Measurements from ENCODE around the gene MTAP.

Gene MTAP

GRCh38 chr9:21864505-21864904 is 62.1 kb downstream of the MTAP start:
- Histone ChIP-seq H3F3A (ENCODE audit: insufficient read depth) (0 out of 2 replicates have a peak, but pooled peaks cover 8% of the 10 kb centered on the region), H3K36me3 (ENCODE audit: low read length) (peaks cover 61% of the 10 kb centered on the region), H3K9ac (ENCODE audit: low read length) (no peak overlapping the region), H3K79me2 (ENCODE audit: insufficient read depth, low read length) (no peaks in the 10 kb centered on the region), H3K9me2 (replicated peaks; ENCODE audit: insufficient read depth, low read length) (no peaks in the 10 kb centered on the region), H4K20me1 (ENCODE audit: low read depth, low read length) (no peaks in the 10 kb centered on the region), H3K4me2 (ENCODE audit: low read depth, low read length, poor library complexity, severe bottlenecking) (no peak overlapping the region), H3K27me3 (ENCODE audit: low read length) (no peaks in the 10 kb centered on the region), H2AFZ (ENCODE audit: low read depth, low read length, severe bottlenecking) (no peak overlapping the region), H3K9me3 (ENCODE audit: insufficient read depth, low read length) (no peaks in the 10 kb centered on the region), H3K27ac (ENCODE audit: low read depth, low read length) (no peak overlapping the region), H3K4me3 (ENCODE audit: insufficient read depth, low read length, poor library complexity, severe bottlenecking) (no peak overlapping the region)
- TF ChIP-seq CTCF (IDR thresholded peaks at IDR 0.05; ENCODE audit: insufficient read depth, low read length, poor library complexity, severe bottlenecking), result no peak
- TF ChIP-seq EZH2phosphoT487 (conservative IDR thresholded peaks at IDR 0.05; ENCODE audit: low read length), result no peak

DNA sequence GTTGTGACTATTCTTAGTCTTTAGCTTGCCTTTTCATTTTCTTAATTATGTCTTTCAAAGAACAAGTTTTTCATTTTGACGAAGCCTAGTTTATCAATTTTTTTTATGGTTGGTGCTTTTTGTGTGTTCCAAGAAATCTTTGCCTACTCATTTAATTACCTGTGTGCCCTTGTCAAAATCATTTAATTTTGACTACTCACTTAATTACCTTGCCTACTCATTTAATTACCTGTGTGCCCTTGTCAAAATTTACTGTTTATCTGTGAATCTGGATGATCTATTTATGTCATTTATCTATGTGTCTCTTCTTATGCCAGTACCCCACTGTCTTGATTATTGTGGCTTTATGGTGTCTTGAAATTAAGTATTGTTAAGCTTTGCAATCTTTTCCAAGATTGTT is 63.9 kb downstream of the MTAP start:
- H3K9me2 ChIP-seq (replicated peaks; ENCODE audit: insufficient read depth, low read length), result no peaks in the 10 kb centered on the region
- H3K4me2 ChIP-seq (ENCODE audit: low read depth, low read length, poor library complexity, severe bottlenecking), result no peak overlapping the region
- no peak overlapping the region for H3K4me3 ChIP-seq (ENCODE audit: insufficient read depth, low read length, poor library complexity, severe bottlenecking)
- 0 out of 2 replicates have a peak, but pooled peaks cover 8% of the 10 kb centered on the region for H3F3A ChIP-seq (ENCODE audit: insufficient read depth)
- TF ChIP-seq EZH2phosphoT487 (conservative IDR thresholded peaks at IDR 0.05; ENCODE audit: low read length) (no peak), CTCF (IDR thresholded peaks at IDR 0.05; ENCODE audit: insufficient read depth, low read length, poor library complexity, severe bottlenecking) (no peak)
- H3K9me3 ChIP-seq (ENCODE audit: insufficient read depth, low read length), result no peaks in the 10 kb centered on the region
- H4K20me1 ChIP-seq (ENCODE audit: low read depth, low read length), result no peaks in the 10 kb centered on the region
- H3K27me3 ChIP-seq (ENCODE audit: low read length), result no peaks in the 10 kb centered on the region
- H3K27ac ChIP-seq (ENCODE audit: low read depth, low read length), result no peak overlapping the region
- no peak overlapping the region for H3K9ac ChIP-seq (ENCODE audit: low read length)
- no peaks in the 10 kb centered on the region for H3K79me2 ChIP-seq (ENCODE audit: insufficient read depth, low read length)
- H3K36me3 ChIP-seq (ENCODE audit: low read length), result peaks cover 55% of the 10 kb centered on the region
- no peak overlapping the region for H2AFZ ChIP-seq (ENCODE audit: low read depth, low read length, severe bottlenecking)

DNA sequence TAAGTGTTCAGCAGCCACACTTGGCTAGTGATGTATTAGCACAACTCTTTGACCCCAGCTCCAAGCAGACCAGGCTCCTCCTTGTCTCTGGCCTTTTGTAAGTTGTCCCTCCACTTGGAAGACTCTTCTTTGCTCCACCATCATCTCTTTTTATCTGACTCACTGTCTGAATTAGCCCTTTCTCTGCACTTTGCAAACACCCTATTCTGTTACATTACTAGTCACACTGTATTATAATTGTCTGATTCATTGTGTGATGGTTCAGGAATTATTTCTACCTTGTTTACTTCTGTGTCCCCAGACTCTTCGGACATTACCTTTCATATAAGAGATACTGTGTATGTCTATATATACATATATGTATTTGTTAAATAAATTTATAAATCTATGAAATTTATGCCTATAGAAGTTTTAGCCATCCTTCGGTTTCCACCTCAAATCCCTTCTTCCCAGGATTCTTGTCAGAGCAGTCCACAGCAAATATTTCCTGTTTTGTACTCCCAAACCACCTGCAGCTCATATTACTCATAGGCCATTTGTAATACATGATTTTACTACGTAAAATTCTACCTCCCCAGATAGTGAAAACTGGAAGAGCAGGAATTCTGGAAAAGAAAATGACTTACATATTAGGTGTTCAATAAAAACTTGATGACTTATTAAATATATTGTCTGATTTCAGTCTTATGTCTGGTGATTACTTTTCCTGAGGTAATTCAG is 69.0 kb downstream of the MTAP start:
- Histone ChIP-seq H4K20me1 (ENCODE audit: low read depth, low read length) (no peaks in the 10 kb centered on the region), H3K9me3 (ENCODE audit: insufficient read depth, low read length) (no peaks in the 10 kb centered on the region), H3K36me3 (ENCODE audit: low read length) (peaks cover 24% of the 10 kb centered on the region), H3K27ac (ENCODE audit: low read depth, low read length) (no peak overlapping the region), H3K79me2 (ENCODE audit: insufficient read depth, low read length) (no peaks in the 10 kb centered on the region), H3K9me2 (replicated peaks; ENCODE audit: insufficient read depth, low read length) (no peaks in the 10 kb centered on the region), H3K4me2 (ENCODE audit: low read depth, low read length, poor library complexity, severe bottlenecking) (no peak overlapping the region), H3F3A (ENCODE audit: insufficient read depth) (0 out of 2 replicates have a peak, but pooled peaks cover 8% of the 10 kb centered on the region), H3K4me3 (ENCODE audit: insufficient read depth, low read length, poor library complexity, severe bottlenecking) (no peak overlapping the region), H3K27me3 (ENCODE audit: low read length) (no peaks in the 10 kb centered on the region), H2AFZ (ENCODE audit: low read depth, low read length, severe bottlenecking) (no peak overlapping the region), H3K9ac (ENCODE audit: low read length) (no peak overlapping the region)
- TF ChIP-seq EZH2phosphoT487 (conservative IDR thresholded peaks at IDR 0.05; ENCODE audit: low read length) (no peak), CTCF (IDR thresholded peaks at IDR 0.05; ENCODE audit: insufficient read depth, low read length, poor library complexity, severe bottlenecking) (no peak)

Measured in SU-DHL-6 (cell line).